NT2/D1 (cell line): Measurements from ENCODE around the gene CST4.

Source experiments
- YY1 ChIP-seq: IDR thresholded peaks from 2 replicates; pipeline ENCODE4 v1.6.1; 2011; ENCODE audit not compliant: insufficient read length, insufficient read depth
- ZNF274 ChIP-seq: IDR thresholded peaks from 2 replicates; pipeline ENCODE4 v1.6.1; 2011; ENCODE audit warnings: mild to moderate bottlenecking, low read depth, low read length

DNA sequence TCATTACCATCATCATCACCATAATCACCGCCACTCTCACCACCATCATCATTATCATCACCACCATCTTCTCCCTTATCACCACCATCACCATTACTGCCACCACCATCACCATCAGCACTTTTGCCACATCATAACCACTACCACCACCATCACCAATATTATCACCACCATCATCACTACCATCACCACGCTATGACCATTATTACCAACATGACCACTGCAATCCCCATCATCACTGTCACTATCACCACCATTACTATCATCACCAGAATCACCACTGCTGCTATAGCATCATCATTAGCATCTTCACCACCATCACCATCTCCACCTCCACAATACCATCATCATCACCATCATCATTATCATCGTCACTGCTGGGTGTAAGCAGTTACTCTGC, 36.3 kb upstream of the CST4 start:
- TF ChIP-seq ZNF274 = no peak
- TF ChIP-seq YY1 = no peak
